NCI-H2107 (cell line): ENCODE measurements around the gene DDAH1.
"Not testable (repeated sequence)": the region's sequence is repeated elsewhere in the genome, so short reads cannot be mapped to it uniquely, and the experiment has no call there.

ENCODE experiments used
- DNase-seq: peaks from one replicate; lab custom pipeline; 2025; lab: John Stamatoyannopoulos, UW

DDAH1 gene

GRCh38 chr1:85359874-85360721 is 104.9 kb downstream of the DDAH1 start:
- no peak for DNase-seq

GRCh38 chr1:85358702-85359438 is 106.1 kb downstream of the DDAH1 start:
- DNase-seq = no peak

GRCh38 chr1:85357817-85358216 is 107.1 kb downstream of the DDAH1 start:
- no peak for DNase-seq

- DNase-seq = no peak
Measured at GRCh38 chr1:85356130-85356529, 108.8 kb downstream of the DDAH1 start.

- DNase-seq = no peak
Measured at GRCh38 chr1:85352055-85352454, 112.9 kb downstream of the DDAH1 start.

- DNase-seq = no peak
Measured at GRCh38 chr1:85351202-85351828, 113.6 kb downstream of the DDAH1 start.

- DNase-seq = no peak
Measured at GRCh38 chr1:85349224-85349623, 115.7 kb downstream of the DDAH1 start.

GRCh38 chr1:85347908-85348307 is 117.1 kb downstream of the DDAH1 start:
- DNase-seq = no peak

GRCh38 chr1:85347275-85347674 is 117.7 kb downstream of the DDAH1 start:
- not testable (repeated sequence) for DNase-seq

- no peak for DNase-seq
Measured at GRCh38 chr1:85344256-85344694, 120.7 kb downstream of the DDAH1 start.

GRCh38 chr1:85343612-85344255 is 121.2 kb downstream of the DDAH1 start:
- DNase-seq = no peak

GRCh38 chr1:85343213-85343611 is 121.7 kb downstream of the DDAH1 start:
- no peak for DNase-seq

- no peak for DNase-seq
Measured at GRCh38 chr1:85342207-85342606, 122.8 kb downstream of the DDAH1 start.

- DNase-seq = no peak
Measured at GRCh38 chr1:85340427-85340826, 124.5 kb downstream of the DDAH1 start.

- DNase-seq = no peak
Measured at GRCh38 chr1:85339656-85340399, 125.1 kb downstream of the DDAH1 start.

- no peak for DNase-seq
Measured at GRCh38 chr1:85339089-85339488, 125.9 kb downstream of the DDAH1 start.

GRCh38 chr1:85334962-85335361 is 130.0 kb downstream of the DDAH1 start:
- no peak for DNase-seq

- no peak for DNase-seq
Measured at GRCh38 chr1:85333186-85333585, 131.8 kb downstream of the DDAH1 start.

- no peak for DNase-seq
Measured at GRCh38 chr1:85332575-85332974, 132.4 kb downstream of the DDAH1 start.

- no peak for DNase-seq
Measured at GRCh38 chr1:85330711-85331290, 134.2 kb downstream of the DDAH1 start.

- DNase-seq = no peak
Measured at GRCh38 chr1:85330214-85330631, 134.7 kb downstream of the DDAH1 start.
